ENCODE results near the gene ADRA2C.

The ADRA2C gene

DNA sequence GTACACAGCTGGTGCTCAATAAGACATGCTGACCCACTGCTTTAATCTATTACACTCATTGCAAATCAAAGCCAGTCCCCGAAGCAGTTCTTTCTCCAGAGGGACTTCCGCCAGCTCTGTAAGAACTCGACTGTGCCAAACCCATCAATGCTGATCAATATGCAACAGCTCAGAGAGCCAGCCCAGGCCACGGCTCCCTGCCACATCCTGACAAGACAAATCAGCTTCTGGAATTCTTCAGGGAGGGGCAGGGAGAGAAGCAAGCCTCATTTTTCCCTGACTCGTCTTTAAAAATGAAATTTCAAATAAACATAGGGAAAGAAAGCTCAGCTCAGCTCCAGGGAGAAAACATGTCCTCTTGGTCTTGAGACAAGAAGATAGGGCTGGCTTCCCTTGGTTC is 5.3 kb upstream of the ADRA2C start:
- no peak for DNase-seq (ENCODE audit: low read depth in 2 of 2)

DNA sequence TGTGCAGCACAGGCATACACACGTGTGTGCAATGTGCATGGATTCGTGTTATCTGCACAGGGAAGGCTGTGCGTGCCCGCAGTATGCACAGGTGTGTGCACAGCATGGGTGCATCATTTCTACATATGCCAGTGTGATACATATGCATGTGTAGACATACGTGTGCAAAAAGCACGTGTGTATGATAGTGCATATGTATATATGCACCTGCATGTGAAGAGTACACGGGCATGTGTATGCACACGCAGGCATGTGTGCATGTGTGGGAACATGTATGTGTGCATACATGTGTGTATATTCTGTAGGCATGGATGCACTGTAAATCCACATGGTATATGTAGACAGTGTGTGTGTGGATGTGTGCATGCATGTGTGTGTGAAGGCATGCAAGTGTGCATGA is 3.9 kb upstream of the ADRA2C start:
- DNase-seq (ENCODE audit: low read depth in 2 of 2): no peak

DNA sequence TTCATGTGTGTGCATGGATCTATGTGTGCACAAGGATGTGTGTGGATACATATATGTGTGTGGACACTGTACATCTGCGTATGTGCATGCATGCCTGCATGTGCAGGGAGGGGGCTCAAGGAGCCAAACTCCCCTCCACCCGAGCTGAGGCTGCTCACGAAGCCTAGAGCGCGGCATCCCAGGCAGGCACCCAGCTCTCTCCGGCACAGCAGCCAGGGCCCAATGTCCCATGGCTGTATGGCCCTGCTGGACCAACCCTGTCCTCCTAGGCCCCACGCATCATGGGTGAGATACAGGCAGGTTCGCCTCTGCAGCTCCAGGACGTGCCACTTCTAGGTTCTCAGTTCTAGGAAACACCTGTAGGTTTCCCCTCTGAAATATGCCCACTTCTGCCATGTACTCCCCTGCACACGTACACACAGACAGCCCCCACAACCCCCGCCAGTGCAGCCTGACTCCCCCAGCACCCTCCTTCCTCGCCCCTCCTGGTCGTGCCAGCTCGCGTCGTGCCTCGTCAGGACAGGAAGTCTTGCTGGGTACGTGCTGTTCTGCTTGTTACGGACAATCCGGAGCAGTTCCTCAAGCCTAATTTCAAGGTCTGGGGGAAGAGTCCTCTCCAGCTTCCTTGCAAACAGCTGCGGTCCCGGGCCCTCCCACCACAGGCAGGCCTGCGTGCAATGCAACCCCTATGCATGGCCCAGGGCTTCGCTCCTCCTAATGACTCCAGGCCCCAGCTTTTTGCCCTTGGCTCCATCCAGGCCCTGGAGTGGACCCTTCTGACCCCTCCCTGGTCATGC is 3.2 kb upstream of the ADRA2C start:
- no peak for DNase-seq (ENCODE audit: low read depth in 2 of 2)

DNA sequence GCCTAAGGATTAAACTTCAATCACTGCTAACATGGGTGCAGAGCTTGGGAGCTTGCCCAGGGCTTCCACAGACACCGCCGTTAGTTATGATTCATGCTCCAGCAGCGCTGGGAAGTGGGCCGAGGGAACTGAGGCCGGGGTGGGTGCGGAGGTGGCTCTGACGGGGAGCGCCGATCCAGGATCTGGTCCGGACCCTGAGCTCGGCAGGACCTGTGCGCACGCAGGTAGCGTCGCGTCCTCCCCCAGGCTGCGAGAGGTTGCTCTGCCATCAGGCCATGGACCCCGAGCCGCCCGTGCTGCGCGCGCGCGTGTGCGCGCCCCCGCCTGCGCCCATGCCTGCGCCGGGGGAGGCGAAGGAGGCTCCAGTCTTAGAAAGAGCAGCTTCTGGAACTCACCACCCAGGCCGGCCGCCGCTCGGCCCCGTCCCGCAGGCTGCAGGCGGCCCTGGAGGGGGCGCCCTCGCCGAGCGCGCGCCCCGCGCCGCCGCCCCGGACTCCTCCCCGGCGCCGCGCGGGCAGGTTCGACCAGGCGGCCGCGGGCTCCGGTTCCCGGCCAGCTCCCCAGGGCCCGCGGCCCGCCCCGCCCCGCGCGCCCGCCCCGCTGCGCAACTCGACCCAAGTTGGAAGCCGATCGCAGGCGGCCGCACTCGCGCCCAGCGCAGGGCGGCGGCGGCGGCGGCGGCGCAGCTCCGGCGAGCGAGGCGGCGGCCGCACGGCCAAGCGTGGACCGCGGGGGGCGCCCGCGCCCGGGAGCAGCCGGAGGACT is 732 bp upstream of the ADRA2C start:
- no peak for DNase-seq (ENCODE audit: low read depth in 2 of 2)

DNA sequence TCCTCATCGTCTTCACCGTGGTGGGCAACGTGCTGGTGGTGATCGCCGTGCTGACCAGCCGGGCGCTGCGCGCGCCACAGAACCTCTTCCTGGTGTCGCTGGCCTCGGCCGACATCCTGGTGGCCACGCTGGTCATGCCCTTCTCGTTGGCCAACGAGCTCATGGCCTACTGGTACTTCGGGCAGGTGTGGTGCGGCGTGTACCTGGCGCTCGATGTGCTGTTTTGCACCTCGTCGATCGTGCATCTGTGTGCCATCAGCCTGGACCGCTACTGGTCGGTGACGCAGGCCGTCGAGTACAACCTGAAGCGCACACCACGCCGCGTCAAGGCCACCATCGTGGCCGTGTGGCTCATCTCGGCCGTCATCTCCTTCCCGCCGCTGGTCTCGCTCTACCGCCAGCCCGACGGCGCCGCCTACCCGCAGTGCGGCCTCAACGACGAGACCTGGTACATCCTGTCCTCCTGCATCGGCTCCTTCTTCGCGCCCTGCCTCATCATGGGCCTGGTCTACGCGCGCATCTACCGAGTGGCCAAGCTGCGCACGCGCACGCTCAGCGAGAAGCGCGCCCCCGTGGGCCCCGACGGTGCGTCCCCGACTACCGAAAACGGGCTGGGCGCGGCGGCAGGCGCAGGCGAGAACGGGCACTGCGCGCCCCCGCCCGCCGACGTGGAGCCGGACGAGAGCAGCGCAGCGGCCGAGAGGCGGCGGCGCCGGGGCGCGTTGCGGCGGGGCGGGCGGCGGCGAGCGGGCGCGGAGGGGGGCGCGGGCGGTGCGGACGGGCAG is 792 bp downstream of the ADRA2C start:
- no peak for DNase-seq (ENCODE audit: low read depth in 2 of 2)

DNA sequence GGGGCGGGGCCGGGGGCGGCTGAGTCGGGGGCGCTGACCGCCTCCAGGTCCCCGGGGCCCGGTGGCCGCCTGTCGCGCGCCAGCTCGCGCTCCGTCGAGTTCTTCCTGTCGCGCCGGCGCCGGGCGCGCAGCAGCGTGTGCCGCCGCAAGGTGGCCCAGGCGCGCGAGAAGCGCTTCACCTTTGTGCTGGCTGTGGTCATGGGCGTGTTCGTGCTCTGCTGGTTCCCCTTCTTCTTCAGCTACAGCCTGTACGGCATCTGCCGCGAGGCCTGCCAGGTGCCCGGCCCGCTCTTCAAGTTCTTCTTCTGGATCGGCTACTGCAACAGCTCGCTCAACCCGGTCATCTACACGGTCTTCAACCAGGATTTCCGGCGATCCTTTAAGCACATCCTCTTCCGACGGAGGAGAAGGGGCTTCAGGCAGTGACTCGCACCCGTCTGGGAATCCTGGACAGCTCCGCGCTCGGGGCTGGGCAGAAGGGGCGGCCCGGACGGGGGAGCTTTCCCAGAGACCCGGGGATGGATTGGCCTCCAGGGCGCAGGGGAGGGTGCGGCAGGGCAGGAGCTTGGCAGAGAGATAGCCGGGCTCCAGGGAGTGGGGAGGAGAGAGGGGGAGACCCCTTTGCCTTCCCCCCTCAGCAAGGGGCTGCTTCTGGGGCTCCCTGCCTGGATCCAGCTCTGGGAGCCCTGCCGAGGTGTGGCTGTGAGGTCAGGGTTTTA is 1.5 kb downstream of the ADRA2C start:
- no peak for DNase-seq (ENCODE audit: low read depth in 2 of 2)

DNA sequence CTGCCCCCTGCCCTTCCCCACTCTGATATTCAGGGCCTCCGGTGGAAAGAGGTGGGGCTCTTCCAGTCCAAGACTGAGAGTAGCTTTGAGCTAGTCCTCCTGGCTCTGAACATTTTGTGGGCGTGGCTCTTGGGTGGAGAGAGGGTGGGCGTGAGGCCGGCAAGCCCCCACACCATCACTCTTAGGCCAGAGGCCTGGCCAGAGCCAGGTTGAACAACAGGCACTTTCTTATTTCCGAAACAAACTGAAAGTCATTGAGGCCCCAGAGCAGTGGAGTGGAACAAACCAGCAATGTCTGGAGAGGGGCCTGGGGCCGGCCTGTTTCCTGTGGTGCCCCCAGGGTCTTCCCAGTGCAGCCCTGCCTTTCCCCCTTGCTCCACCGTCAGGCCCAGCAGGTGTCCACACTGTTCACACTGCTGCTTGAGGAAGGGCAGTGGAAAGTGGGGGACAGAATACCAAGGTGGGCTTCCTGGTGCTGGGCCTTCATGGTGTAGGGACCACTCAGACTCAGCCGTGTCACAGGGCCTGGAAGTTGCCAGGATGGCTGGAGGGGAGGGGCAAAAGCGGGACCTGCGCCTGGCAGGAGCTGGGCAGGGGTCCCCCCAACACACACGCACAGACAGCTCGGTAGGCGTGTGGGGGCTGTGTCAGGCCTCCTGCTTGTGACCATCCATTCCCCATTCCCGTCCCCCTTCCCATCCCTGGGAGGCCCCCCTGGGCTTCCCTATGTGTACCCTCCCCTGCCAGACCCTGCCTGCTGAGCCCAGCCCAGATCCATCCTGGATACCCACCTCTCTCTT is 2.9 kb downstream of the ADRA2C start:
- DNase-seq (ENCODE audit: low read depth in 2 of 2): no peak

DNA sequence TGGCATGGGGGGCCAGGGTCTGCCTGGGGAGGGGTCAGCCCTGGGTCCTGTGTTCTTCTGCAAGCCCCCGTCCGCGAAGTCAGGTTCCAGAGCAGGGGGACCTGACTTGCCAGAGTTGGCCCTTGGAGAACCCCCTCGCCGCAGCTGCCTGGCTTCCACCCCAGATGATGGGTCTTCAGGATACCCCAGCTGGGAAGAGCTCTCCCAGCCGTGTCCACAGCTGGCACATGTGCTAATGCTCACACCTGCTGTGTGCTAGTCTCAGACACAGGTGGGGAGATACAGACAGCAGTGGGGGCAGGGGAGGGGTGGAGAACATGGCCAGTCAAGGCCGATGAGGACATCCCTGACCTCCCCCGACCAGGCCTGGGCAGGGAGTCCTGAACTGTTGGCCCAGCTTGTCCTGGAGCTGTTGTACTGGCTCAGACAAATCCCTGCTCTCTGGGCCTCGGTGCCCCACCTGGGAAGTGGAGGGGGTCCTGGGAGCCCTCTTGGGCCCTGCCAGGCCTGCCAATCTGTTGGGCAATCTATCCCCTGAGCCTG is 3.5 kb downstream of the ADRA2C start:
- no peak for DNase-seq (ENCODE audit: low read depth in 2 of 2)

DNA sequence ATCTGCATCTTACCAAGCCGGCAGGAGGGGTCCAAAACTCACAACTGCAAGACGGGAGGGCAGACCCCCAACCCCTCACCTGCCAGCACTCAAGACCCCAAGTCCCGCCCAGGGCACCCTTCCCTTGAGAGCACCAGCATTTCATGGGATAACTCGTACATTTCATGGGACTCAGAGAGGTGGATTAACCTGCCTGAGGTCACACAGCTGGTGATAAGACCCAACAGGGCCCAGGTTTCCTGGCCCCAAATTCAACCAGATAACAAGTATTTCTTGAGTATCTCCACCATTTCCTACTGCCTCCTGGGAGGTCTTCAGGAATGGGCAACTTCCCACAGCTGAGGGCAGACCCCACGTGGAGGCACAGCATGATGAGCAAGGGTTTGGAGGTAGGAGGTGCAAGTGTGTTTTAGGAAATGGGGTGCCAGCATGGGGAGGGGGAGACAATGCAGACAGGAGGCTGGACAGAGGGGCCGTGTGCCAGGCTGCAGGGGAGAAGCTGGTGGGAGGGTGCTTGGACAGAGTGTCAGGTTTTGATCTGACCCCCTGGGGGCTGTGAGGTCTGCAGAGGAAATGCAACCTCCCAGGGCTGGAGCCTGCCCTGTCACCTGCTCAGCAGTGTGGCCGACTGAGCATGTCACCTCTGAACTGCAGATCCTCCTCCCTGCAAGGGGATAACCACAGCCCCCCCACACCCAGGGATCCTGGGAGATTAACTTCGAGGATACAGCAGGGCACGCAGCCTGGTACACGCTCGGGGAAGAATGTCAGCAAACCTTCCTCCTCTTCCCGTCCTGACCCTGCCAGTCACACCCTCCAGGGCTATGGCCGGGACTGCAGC is 4.4 kb downstream of the ADRA2C start:
- DNase-seq (ENCODE audit: low read depth in 2 of 2): no peak

DNA sequence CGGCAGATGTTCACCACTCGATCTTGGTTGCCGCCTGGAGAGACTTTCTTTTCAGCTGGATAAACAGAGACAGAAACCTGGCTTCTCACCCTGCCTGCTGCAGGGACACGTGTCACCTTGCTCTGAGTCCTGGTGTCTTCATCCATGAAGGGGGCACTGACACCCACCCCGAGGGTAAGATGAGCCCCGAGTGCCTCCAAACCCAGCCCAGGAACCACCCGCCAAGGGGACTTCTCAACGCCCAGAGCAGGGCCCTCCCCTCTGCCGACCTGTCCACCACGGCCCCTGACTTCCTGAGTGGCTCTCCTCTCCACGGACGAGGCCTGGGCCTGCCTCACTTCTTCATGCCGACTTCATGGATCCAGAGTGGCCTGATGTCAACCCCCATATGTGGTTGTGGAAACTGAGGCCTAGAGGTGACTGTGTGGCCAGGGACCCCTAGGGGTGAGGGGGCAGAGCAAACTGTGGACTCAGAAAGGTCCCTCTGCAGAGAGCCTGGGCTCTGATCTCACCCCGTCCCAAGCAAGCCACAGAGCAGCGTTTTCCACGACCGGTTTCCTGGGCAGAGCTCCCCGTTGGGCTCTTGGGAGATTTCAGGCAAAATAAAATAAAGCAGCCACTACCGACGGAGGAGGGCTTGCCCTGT is 5.1 kb downstream of the ADRA2C start:
- DNase-seq (ENCODE audit: low read depth in 2 of 2): no peak

DNA sequence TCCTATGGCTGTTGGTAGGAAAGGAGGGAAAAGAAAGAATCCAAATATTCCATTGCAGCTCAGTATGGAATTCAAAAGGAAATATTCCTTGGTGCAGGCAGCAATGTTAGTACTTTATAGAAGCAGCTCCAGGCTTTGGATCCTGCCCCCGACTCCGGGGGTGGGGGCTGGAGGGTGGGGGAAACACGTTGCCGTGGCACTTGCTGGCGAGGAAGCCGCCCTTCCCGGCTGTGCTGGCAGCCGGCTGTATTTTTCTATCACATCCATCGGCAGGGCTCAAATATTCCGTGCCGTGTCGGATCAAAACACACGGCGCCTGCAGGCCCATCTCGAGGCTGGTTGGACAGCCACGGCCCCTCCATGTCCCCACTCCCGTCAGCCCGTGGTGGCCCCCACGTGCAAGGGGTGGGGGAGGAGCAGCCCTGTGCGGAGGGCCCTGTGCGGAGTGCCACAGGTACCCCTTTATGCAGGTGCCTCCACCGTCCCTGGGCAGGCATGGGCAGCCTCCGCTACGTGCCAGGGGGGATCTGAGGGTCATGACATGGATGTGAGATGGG is 5.8 kb downstream of the ADRA2C start:
- no peak for DNase-seq (ENCODE audit: low read depth in 2 of 2)

DNA sequence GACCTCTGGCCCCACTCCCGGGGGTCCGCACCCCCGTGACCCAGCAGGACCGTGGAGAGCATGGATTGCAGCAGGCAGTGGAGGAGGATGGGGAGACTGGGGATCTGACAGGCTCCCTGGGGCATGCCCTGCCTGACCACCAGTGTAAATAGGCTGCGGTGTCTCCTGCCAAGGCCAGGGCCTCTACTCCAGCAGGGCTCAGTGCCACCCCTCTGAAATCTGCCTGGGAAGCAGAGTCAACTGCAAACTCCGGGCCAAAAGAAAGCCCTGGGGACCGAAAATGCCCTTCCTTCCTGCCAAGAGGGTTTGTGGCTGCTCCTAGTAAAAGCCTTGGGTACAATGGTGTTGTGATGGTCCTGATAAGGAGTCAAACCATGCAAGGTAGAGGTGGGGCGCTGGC is 6.4 kb downstream of the ADRA2C start:
- DNase-seq (ENCODE audit: low read depth in 2 of 2): no peak

DNA sequence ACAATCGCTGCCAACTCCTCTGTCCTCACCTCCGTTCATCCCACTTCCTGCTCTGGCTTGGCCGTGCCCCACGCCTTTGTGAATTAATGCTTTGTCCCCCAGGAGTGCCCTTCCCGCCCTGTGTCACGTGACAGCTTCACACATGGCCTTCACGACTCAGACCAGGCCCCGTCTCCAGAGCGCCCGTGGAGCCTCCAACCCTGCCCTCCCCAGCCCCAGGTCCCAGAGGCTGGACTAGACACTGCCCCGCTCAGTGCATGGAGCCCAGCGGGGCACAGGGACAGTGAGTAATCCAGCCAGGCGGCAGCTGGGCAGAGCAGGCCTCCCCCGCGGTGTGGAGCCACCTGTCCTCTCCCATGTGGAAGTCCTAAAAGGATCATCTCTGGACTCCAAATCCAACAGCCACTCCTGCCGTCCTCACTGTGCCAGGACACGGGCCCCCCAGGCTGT is 7.4 kb downstream of the ADRA2C start:
- no peak for DNase-seq (ENCODE audit: low read depth in 2 of 2)

DNA sequence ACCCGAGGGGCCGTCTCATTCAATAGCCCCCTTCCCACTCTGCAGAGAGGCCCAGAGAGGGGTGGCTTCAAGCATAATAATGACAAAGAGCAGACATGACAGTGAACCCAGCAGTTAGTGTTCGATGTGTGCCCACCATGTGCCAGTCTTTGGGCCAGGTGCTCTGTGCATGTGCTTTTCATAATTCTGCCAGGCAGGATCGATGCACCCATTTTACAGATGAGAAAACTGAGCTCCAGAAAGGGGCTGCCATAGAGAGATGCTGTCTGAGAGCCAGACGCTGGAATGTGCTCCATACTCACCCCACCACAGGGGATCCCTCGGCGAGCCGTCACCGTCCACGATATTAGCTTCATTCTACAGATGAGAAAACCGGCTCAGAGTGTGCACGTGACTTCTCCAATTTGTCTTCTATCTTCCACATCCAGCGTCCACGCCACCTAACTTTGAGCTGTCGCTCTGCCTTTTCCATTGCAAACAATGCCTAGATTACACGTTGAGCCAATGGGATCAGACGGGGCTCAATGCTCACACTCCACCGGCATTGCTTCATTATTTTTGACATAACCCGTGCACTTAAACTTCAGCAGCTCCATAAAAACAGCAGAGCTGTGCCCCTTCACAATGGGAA is 8.2 kb downstream of the ADRA2C start:
- DNase-seq (ENCODE audit: low read depth in 2 of 2): no peak

DNA sequence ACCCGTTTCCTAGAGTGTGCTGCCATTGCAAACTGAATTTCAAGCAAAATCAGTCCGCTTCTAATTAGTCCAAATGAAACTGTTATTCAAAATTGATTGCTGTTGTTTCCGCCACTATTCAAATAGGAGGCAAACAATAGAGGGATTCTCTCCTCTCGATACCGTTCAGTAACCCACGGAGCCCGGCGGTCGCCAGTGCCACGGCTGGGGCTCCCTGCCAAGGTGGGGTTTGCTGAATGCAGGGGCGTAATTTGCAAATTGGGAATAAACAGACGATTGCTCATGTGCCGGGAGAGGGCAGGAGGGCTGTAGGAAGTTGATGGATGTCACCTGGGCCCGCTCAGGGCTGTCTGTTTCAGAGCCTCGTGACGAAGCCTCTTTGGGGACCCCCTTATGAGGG is 8.8 kb downstream of the ADRA2C start:
- no peak for DNase-seq (ENCODE audit: low read depth in 2 of 2)

DNA sequence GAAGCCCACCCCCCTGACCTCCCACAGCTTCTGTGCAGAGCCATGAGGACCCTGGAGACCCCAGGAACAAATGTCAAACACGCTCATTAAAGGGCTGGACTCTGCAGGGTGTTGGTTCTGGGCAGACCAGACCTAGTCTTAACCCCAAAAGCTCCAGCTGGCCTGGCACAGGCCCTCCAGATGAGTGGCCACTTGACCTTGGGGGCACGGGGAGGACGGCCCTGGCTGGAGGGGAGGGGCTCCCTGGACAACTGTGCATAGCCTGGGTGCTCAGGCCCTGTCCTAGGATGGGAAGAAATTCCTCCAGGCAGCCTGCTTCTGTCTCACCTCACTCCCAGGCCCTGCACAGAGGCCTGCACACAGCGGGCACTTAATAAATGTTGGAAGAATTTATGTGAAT is 9.4 kb downstream of the ADRA2C start:
- no peak for DNase-seq (ENCODE audit: low read depth in 2 of 2)

DNA sequence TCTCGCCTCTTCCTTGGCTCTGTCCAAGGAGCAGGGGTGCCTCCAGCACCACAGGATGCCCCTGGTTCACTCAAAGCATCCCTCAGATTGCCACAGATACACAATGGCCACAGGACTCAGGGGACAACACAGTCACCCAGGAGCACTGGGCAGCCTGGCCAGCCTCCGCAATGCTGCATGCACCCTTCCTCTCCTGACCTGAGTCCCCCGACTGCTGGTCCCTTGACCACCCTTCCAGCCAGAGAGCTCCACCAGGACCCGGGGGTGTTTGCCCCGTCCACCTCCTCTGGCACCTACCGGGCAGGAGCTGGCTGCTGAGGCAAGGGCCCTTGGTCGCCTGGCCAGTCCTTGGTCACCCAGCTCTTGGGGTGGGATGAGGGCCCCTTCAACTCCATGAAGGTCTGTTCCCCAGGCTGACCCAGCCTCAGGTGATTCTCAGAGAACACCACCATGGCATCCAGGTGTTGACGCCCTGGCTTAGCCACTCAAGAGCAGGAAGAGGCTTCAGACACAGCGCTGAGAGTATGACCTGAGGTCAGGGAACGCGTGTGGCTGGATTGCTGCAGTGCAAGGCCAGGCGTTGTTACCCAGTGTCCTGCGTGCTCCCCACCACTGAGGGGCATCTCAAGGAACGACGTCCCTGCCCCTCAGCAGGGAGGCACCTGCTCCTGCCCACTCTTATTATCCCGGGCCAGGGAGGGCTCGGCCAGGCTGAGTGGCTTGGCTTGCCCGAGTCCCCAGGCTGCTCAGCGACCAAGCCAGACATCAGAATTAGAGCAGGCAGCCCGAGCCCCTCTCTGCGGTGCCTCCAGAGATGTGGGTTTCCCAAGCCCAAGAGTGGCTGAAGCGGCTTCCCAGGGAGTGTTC is 10.2 kb downstream of the ADRA2C start:
- no peak for DNase-seq (ENCODE audit: low read depth in 2 of 2)

DNA sequence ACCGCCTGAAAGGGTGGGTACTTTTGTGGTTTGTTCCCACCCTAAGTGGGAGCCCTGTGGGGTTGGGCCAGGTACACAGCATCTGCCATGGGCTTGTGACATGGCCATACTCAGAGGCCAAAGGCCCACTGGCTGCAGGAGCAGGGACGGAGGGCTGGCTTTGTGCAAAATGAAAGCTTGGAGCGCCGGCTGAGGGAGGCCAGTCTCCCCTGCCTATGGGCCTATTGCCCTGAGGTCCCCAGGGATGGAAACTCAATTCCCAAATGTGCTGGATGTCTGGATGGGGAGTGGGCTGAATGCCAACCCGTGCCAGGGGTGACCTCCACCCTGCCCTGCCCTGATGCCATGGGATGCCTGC is 10.8 kb downstream of the ADRA2C start:
- DNase-seq (ENCODE audit: low read depth in 2 of 2): no peak

Data from activated CD8-positive, alpha-beta memory T cell treated with anti-CD3 and anti-CD28 coated beads for 4 hours (primary cell).